Cerebellar cortex (tissue), 1 donor: ENCODE data around the gene APOD.

ENCODE experiments used
- DNase-seq: peaks from one replicate; pipeline ENCODE4 v3.0.0-alpha.2; 2015; ENCODE audit warnings: low spot score

APOD gene

DNA sequence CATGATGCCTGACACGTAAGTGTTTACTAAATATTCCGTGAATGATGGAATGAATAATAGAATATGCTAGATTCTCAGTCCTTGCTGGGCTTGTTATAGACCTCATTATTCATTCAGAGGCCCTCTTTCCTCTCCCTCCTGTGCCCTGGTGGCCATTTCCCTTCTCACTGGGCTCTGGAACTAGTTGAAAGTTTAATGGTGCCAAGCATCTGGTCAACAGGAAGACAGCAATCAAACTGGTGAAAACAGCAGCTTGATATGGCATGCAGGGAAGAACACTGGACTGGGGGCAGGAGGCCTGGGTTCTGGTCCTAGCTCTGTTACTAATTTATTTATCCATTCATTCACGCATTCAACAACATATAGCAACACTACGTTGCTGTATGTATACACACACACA is 3.7 kb upstream of the APOD start:
- DNase-seq, result no peak

DNA sequence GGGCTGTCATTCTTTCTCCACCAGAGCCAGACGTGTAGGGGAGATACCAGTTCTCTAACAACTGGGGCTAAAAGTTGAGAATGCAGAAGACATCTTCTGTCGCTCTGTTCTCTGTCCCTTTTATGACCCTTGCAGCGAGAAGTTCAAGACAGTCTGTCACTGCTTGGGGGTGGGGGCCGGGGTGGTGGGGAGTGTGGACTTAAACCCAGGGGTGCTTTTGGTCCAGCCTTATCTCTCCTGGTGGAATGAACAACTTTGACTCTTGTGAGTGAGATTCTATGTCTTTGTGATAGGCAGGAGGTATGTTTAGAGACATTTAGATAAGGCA is 767 bp upstream of the APOD start:
- no peak for DNase-seq

DNA sequence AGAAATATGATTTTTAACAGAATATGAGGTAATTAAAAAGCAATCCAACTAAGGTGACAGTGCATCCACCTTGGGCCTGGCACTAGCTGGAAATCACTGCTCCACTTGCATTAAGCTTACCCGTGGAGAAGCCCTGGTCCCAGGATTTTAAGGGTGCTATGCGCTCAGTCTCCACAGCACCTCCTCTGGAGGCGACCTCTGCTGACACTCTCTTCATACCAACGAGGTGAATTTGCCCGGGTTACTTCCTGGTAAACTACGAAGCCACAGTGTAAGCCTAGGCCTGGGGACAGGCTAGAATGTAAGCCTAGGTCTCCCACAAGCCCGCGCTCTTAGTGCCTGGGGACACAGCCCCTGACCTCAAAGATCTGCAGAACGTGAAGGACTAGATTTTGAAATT is 793 bp downstream of the APOD start:
- no peak for DNase-seq

DNA sequence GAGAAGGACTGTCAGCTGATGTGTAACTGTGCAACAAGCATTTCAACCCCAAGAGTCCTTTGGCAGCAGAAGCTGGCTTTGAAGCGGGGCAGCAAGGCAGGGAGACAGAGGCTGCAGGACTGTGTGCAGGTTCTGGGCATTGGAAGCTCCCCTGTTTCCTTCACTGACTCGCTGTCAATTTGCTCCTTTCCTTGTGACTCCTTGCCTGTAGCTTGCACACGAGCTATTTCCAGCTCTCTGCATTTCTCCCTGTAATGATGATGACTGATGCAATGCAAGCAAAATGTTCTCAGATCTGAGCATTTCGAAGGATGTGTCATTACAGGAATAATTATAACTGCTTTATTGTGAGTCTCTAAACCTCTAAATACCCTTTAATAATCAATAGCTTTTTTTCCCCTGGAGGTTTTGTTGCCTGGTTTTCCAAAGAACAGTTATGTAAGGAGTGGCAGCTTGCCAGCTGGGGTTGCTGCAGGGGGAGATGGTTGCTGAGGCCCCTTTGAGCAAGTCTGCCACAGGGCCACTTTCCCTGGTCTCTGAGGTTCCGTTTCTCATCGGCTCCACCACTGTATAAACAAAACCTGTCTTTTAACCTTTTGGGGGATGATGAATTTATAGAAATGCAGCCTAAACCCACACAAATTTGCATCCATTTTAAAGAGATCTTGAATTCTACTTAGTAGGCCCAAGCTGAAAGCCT is 2.8 kb downstream of the APOD start:
- DNase-seq, result no peak

DNA sequence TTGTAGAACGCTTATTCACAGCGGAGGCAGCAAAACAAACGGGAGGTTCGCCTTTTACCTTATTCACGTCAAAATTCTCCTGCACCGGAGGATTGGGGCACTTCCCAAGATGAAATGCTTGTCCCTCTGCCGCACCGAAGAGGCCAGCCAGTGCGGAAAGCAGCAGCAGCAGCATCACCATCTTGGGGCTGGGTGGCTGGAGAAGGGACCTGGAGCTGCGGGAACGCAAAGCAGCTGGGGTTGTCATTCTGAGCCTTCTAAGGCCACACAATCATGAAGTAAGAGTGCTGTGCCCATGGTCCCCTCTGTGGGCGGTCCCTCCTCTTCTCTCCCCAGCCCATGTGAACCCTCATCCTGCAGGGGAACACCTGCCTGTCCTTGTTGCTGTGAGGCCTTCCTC is 4.5 kb downstream of the APOD start:
- DNase-seq, result no peak

DNA sequence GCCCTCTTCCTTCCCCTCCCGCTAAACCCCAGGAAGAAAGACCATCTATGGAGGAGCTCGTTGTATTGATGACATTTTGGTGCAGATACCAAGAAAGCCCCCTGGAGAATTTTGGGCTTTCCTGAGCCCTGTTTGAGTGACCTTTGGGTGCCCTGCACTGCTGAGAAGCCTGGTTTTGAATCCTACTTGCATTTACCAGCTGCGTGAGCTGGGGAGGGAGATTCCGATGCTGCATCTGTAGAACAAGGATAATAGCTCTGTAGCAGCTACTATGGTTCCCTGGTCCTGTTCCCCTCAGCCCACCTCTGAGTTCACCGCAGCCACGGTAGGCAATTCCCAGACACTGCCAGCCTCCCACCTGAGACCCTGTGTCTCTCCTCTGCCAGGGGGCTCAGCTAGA is 5.2 kb downstream of the APOD start:
- DNase-seq, result no peak

DNA sequence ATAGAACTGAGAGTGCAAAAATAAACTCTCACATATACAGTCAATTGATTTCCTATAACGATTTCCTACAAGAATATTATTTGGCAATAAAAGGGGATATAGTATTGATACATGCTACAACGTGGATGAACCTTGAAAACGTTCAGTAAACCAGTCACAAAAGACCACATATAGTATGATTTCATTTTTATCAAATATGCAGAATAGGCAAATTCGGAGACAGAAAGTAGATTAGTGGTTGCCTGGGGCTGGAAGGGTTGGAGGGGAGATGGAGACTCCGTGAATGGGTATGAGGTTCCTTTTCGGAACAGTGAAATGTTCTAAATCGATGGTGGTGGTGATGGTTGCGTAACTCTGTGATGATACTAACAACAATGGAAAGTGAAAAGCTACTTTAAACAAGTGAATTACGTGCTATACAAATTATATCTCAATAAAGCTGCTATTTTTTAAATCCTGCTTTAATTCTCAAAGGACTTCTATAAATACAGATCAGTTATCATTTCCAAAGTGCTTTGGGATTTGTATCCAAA is 6.0 kb downstream of the APOD start:
- no peak for DNase-seq

DNA sequence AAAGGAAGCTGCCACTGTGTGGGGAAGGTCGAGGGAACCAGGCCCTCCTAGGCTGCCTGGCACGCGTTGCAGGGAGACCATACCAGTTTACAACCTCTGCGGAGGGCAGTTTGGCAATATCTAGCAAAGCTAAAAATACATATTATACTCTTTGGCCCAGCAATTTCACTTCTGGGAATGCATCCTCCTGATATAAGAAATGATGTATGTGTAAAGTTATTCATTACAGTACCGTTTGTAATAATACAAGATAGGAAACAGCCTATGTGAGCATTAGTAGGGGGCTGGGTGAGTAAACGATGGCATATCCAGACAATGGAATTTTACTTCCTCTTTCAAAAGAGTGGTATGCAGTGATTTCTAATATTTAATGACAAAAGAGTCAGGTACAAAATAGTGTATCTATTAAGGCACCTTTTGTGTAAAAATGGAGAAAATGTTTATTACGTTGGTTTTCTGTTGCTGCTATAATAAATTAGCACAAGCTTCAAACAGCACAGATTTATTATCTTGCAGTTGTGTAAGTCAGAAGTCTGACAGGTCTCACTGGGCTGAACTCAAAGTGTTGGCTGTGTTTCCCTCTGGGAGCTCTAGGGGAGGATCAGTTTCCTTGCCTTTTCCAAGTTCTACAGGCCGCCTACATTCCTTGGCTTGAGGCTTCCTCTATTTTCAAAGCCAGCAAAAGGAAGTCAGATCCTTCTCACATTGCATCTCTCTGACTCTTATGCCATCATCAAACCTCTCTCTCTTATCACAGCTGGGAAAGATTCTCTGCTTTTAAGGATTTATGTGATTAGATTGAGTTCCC is 9.0 kb downstream of the APOD start:
- no peak for DNase-seq

DNA sequence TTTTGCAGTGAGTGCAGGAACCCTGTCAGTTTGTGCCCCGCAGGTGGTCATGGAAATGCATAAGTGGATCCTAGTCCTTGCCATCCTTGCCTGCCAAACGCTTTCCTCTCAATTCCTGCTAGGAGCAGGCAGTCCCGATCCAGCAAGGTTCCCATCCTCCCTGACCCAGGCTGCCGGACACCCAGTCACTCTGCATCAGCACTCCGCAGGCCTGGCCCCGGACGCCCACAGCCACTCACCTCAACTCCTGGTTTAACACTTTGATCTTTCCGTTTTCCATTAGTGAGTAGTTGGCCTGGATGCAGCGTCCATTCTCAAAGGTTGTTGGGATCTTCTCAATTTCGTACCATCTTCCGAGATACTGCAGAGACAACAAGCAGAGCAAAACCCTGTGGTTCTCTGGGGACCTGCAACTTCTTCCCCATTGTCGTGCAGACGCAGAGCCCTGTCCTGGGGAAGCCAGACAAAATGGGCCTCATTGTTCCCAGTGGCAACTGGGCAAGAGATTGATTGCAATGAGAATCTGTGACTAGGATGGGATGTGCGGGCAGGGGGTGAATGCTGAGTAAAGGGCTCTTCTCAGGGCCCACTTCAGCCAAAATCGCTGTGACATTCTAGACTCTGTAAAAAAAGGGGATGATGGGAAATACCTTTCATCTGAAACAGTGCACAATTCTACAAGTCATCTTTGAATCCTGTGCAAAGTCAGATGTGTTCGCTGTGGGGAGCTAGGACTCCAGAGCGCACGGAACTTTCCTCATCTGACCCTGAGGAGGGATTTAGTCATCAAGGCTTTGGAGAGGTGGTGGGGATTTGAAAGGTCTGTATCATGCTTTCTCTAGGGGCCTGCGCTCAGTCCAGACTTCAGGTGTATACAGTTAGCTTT is 9.9 kb downstream of the APOD start:
- no peak for DNase-seq

DNA sequence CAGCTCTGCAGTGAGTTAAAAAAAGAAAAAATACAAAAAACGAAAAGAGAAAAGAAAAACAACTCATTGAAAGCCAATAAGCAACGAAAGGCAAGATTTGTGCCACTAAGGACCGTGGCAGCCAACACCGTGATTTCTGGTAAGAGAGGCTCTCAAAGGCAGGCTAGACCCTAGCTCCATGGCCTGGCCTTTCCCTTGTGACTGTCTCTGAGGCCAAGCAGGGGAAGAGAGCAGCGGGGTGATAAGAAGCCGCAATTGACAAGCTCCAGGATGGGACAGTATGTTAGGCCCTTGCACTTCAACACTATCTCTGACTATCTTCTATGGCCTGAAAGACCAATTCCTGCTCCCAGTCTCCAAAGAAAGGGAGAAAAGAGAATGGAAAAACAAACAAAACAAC is 12.4 kb downstream of the APOD start:
- DNase-seq, result no peak

DNA sequence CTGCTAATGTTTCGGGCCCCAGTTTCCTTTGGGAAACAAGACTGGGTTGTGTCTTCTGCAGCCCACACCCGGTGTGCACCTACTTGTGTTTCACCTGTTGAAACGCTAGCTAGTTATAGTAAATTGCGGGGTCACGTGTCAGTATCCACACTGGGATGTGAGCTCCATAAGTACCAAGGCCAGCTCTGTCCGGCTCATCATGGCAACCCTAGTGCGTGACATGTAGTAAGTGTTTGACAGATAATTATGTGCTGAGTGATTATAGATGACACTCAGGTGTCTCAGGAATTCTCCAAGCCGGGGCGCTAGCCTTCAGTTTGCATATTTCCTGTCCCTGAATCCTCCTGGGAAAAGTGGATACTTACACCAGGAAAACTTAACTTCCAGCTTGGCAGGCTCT is 12.8 kb downstream of the APOD start:
- DNase-seq, result no peak

DNA sequence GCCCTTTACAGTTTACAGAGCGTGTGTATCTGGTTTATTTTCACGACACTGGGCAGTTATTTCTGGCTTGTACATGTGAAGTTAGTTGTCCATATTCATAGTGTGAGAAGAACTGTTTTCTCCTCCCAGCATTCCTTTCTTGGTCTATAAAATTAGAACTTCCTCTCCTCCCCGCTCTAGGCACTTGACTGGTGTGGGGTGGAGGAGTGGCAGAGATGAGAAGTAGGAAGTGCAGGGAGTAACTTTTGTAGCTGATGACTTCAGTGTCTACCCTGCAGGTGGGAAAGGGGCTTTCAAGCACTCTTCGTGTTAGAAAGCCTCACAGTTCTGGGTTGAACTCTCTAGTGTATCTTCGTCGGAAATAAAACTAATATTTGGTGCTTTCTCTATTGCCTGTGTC is 13.4 kb downstream of the APOD start:
- DNase-seq, result no peak

DNA sequence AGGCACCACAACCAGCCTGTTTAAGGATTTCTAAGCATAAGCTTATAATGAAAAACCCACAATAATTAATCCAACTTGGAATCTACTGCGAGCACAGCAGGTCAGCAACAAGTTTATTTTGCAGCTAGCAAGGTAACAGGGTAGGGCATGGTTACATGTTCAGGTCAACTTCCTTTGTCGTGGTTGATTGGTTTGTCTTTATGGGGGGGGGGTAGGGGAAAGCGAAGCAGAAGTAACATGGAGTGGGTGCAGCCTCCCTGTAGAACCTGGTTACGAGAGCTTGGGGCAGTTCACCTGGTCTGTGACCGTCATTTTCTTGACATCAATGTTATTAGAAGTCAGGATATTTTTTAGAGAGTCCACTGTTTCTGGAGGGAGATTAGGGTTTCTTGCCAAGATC is 15.1 kb downstream of the APOD start:
- no peak for DNase-seq

DNA sequence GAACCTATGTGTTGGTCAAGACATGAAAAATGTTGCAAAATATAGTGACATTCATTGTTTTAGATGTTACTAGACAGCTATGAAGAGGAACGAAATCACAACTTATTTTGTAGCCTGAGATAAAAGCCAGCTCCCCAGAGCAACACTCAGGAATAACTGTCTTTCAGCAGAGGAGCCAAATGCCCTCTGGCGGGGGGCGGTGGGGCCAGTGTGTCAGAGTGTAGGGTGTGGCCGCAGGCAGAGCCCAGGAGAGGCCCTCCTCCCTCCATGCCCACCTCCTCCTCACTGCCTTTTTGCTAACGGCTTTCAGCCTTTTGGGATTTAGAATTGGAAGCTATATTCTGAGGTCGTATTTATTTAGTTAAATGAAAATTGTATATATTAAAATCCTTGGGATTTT is 16.9 kb downstream of the APOD start:
- no peak for DNase-seq

DNA sequence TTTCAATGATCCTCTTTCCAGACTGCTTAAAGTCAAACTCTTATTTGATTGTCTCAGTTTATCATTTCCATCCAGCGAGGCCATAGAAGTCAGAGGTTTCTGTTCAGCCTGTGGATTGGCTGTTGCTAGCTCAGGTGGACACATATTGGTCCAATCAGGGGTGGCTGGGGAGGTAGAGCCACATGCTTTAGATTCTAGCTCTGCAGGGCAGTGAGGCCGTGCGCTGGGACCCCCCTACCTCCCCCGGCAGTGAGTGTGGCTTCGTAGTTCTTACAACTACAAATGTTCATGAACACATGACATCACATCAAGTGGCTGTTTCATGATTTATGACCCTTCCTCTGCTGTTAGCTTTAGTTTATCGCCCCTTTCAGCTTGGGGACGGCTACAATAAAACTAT is 18.0 kb downstream of the APOD start:
- peak; percentile 8 for DNase-seq

DNA sequence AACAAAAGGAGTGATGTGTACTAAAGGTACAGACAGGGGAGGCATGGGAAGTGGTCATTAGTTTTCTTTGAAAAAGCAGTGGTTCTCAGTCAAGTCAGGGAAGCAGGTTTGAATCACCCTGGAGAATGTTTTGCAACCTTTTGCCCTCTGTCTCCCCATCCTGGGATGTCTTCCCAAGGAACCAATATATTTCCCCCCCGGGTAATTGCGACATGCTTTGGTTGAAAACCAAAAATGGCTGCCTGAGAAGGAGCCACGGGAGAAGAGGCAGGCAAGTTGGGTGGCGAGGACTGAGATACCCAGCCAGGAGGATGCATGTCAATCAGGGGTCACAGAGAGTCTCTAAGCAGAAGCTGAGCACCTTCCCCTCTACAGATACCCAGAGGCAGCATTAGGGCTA is 20.4 kb downstream of the APOD start:
- DNase-seq, result no peak

DNA sequence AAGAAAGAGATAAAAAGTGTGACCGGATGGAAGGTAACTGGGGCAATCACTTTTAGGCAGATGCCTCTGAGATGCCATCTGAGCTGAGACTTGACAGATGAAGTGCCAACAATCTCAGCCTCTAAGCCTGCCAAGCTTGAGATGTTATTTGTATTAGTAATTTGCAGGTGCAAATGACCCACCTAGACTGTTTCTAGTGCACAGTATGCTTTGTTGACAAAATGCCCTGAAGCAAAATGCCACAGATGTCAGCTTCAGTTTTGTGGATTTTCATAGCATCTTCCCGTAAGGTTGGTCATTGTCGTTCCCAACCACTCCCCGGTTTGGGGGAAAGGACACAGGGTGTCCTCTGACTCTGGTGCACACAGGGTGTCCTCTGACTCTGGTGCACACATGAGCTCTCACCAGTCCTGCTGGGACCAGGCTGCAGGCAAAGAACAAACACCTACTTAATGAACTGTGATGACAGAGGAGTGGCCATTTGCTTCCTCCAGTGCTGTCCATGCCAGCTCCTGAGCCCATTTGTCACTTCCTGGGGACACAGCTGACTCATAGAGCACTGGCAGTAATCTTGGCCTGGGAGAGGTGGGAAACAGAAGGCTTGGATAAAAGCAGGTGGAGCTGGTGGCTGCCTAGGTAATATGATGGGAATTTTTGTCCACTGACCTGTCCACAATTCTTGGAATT is 23.9 kb downstream of the APOD start:
- DNase-seq, result no peak

DNA sequence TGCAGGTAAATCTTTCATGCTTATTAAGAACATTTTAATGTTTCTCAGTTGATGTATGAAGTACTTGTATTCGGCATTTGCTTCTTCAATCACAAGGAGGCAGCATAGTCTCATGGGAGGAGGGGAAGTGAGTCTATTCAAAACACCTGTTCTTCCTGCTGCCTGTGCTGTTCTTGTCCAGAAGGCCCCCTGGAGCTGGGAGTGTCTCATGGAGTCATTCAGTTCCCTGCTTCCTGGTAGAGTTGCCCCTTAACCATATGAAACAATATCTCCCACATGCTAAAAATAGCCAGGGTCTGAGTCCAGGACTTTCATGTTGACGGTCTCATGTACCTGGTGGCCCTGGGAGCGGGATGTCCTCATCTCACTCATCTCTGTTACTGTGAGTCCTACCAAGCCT is 25.1 kb downstream of the APOD start:
- DNase-seq, result peak; percentile 61

DNA sequence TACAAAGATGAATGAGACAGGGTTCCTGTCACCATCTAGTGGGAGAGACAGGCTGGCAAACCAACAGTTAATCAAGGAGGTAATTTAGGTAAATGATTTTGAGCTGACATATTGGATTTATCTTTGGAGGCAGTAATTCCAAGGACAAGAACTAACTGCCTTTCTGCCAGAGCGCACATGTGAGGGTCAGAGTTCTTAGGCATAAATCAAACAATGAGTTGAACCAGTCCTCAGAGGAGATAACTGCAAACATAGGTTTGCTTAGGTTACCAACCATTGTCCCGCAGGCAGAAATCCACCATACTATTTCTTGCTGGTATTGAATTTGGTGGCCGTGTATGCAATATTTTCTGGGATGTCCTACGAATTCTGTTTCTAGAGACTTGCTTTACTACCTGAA is 26.4 kb downstream of the APOD start:
- no peak for DNase-seq

DNA sequence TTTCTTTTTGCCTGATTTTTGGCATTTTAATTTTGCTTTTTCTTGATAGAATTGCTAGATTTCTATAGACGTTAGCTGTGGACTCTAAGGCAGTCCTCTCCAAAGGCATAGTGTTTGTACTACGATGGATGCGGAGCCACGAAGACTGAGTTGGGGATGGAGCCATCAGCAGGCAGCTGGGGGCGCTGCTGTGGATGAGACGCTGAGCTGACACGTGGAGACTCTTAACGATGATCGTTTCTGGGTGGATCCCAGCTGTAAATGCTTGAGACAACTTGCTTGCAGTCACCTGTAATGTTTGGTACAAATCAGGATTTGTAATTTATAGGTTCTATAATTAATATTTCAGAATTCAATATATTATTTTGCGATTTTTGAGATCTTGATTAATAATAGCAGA is 27.4 kb downstream of the APOD start:
- DNase-seq, result no peak

DNA sequence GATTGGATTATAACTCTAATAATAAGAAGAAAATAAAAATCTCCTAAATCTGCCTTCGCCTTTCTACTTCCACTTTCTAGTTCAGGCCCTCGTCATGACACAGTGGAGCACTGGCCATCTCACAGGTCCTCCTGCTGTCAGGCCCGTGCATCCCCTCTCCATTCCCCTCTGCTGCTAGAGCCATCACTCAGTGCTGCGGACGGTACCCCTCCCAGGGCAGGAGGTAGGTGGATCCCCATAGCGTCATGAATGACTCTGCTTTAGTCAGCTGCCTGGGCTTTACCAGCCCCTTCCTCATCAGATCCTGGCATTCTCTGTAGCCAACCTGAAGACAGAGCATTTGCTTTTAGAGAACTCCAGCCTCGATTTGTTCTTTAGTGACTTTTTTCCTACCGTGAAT is 28.6 kb downstream of the APOD start:
- no peak for DNase-seq

DNA sequence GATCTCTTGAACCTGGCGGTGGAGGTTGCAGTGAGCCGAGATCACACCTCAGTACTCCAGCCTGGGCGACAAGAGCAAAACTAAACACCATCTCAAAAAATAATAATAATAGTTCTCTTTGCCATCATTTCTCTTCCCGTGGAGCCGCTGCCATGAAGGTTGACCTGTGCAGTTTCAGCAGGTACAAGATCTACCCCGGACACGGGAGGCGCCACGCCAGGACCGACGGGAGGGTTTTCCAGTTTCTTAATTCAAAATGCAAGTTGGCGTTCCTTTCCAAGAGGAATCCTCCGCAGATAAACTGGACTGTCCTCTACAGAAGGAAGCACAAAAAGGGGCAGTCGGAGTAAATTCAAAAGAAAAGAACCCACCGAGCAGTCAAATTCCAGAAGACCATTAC is 29.3 kb downstream of the APOD start:
- DNase-seq, result no peak
